GM19035 (cell line): ENCODE results near the gene SLC22A13.

Experiments used
- ATAC-seq: cut with Tn5 transposase; IDR thresholded peaks from one replicate; pipeline ENCODE4 v1.9.1; 2021; ENCODE audit not compliant: unreplicated experiment

The SLC22A13 gene

GRCh38 chr3:38325256-38325655 lies 59.6 kb downstream of the SLC22A13 start:
- no peak for ATAC-seq

GRCh38 chr3:38327335-38328009 lies 61.9 kb downstream of the SLC22A13 start:
- ATAC-seq: no peak
